IMR-90 (cell line): ENCODE results near the gene TRPM1.

Experiments
- CEBPB ChIP-seq: IDR thresholded peaks from 2 replicates; pipeline ENCODE4 v1.6.1; 2012; ENCODE audit warnings: low read depth, low read length, improper control_type of control experiment
- CHD1 ChIP-seq: IDR thresholded peaks from 2 replicates; pipeline ENCODE4 v1.6.1; 2012; ENCODE audit warnings: low read depth, low read length, improper control_type of control experiment
- CTCF ChIP-seq: conservative IDR thresholded peaks from 2 replicates; pipeline ENCODE4 v1.5.1; 2012; ENCODE audit warnings: mild to moderate bottlenecking, low read depth, low read length, improper control_type of control experiment
- ELK1 ChIP-seq: fragments of 150-350 bp; IDR thresholded peaks from 2 replicates; pipeline ENCODE4 v1.6.1; 2016; ENCODE audit warnings: low read depth, mild to moderate bottlenecking, low read length, moderate library complexity, borderline replicate concordance
- FOS ChIP-seq: fragments of 150-350 bp; IDR thresholded peaks from 2 replicates; pipeline ENCODE4 v1.6.1; 2016; ENCODE audit warnings: low read depth, low read length
- MAFK ChIP-seq: IDR thresholded peaks from 2 replicates; pipeline ENCODE4 v1.6.1; 2012; ENCODE audit warnings: low read depth, low read length, improper control_type of control experiment
- MAZ ChIP-seq: IDR thresholded peaks from 2 replicates; pipeline ENCODE4 v1.6.1; 2012; ENCODE audit warnings: low read depth, mild to moderate bottlenecking, low read length, improper control_type of control experiment, moderate library complexity, borderline replicate concordance
- MXI1 ChIP-seq: IDR thresholded peaks from 2 replicates; pipeline ENCODE4 v1.6.1; 2012; ENCODE audit warnings: low read depth, mild to moderate bottlenecking, low read length, moderate library complexity, borderline replicate concordance
- POLR2A ChIP-seq: IDR thresholded peaks from 2 replicates; pipeline ENCODE4 v1.6.1; 2012; ENCODE audit warnings: mild to moderate bottlenecking, low read depth, low read length
- RAD21 ChIP-seq: IDR thresholded peaks from 2 replicates; pipeline ENCODE4 v1.6.1; 2012; ENCODE audit warnings: low read length, improper control_type of control experiment
- RCOR1 ChIP-seq: IDR thresholded peaks from 2 replicates; pipeline ENCODE4 v1.6.1; 2012; ENCODE audit warnings: mild to moderate bottlenecking, low read length, improper control_type of control experiment; ENCODE audit not compliant: insufficient replicate concordance
- RFX5 ChIP-seq: IDR thresholded peaks from 2 replicates; pipeline ENCODE4 v1.8.0; 2012; ENCODE audit warnings: low read depth, mild to moderate bottlenecking, low read length, moderate library complexity
- SMC3 ChIP-seq: fragments of 150-350 bp; IDR thresholded peaks from 2 replicates; pipeline ENCODE4 v1.6.1; 2016; ENCODE audit warnings: low read depth, mild to moderate bottlenecking, antibody characterized with exemption, low read length, moderate library complexity
- USF2 ChIP-seq: fragments of 150-350 bp; IDR thresholded peaks from 2 replicates; pipeline ENCODE4 v1.6.1; 2017; ENCODE audit warnings: mild to moderate bottlenecking, antibody characterized with exemption, low read length, low read depth

- TF ChIP-seq CTCF: no peak
- TF ChIP-seq POLR2A: no peak
- TF ChIP-seq RCOR1: no peak
- no peak for TF ChIP-seq USF2
- no peak for TF ChIP-seq RFX5
- TF ChIP-seq CEBPB: no peak
- no peak for TF ChIP-seq RAD21
- TF ChIP-seq MAZ: no peak
- TF ChIP-seq SMC3: no peak
- TF ChIP-seq ELK1: no peak
- no peak for TF ChIP-seq MAFK
- no peak for TF ChIP-seq CHD1
- no peak for TF ChIP-seq FOS
- no peak for TF ChIP-seq MXI1
Observed at GRCh38 chr15:31062911-31063310, 38.6 kb downstream of the TRPM1 start.
